LNCaP clone FGC (cell line): Measurements from ENCODE around the gene P2RX2.

Experiments used
- DNase-seq: peaks from one replicate; pipeline ENCODE4 v3.0.0-alpha.2; 2011; ENCODE audit warnings: low read depth
- H3K4me3 ChIP-seq: 2 replicates; pipeline ENCODE4 v1.5.1; 2011; ENCODE audit warnings: mild to moderate bottlenecking, low read depth, low read length, control low read depth
- CTCF ChIP-seq: IDR thresholded peaks from 2 replicates; pipeline ENCODE4 v1.5.1; 2012; ENCODE audit warnings: mild to moderate bottlenecking; ENCODE audit not compliant: control insufficient read depth, insufficient read depth; ENCODE audit errors: extremely low read depth

The P2RX2 gene

GRCh38 chr12:132657004-132657727 is 38.6 kb downstream of the P2RX2 start:
- TF ChIP-seq CTCF, result no peak
- no peak for DNase-seq
- H3K4me3 ChIP-seq, result no peak overlapping the region

- H3K4me3 ChIP-seq, result no peak overlapping the region
- TF ChIP-seq CTCF, result no peak
- no peak for DNase-seq
These were observed 39.7 kb downstream of the P2RX2 start for GRCh38 chr12:132658149-132658894.

GRCh38 chr12:132659146-132659545 is 40.6 kb downstream of the P2RX2 start:
- no peak for DNase-seq
- no peak for TF ChIP-seq CTCF
- H3K4me3 ChIP-seq, result no peak overlapping the region

- no peak overlapping the region for H3K4me3 ChIP-seq
- no peak for TF ChIP-seq CTCF
- no peak for DNase-seq
These were observed 41.5 kb downstream of the P2RX2 start for GRCh38 chr12:132660052-132660451.

DNA sequence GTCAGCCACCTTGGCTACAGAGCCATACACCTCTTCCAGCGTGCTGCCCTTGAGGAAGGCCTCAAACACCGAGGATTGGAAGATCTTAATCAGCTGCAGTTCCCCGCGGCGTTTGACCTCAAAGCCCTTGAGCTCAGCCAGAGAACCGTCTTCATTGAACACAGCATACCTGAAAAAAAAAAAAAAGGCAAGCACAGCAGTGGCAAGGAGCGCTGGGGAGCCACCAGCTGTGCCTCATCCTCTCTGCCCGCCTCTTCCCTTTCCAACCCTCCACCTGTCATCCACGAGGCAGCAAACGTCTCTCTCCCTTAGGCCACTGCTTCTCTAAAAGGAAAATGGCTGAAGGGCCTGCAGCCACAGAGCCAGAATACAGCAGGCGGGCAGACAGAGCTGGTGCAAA is 42.4 kb downstream of the P2RX2 start:
- no peak overlapping the region for H3K4me3 ChIP-seq
- TF ChIP-seq CTCF, result no peak
- DNase-seq, result no peak

GRCh38 chr12:132661972-132662371 is 43.4 kb downstream of the P2RX2 start:
- DNase-seq, result no peak
- no peak overlapping the region for H3K4me3 ChIP-seq
- no peak for TF ChIP-seq CTCF
